Lower lobe of right lung (tissue), 2 donors: Measurements from ENCODE around the gene MRTFA. TPM values are rescaled to one million over a fixed set of nuclear protein-coding genes. Genes with fewer than 3 reads are reported as not detected.
"Not testable (repeated sequence)": the region's sequence is repeated elsewhere in the genome, so short reads cannot be mapped to it uniquely, and the experiment has no call there.

ENCODE experiments used
- ATAC-seq, 2 donors: fragments of 200-7000 bp; cut with Tn5 transposase; one replicate each; pipeline ENCODE4 v1.9.1; 2020 to 2022; ENCODE audit warnings: mild to moderate bottlenecking in 2 of 2, moderate library complexity in 2 of 2
- DNase-seq: peaks from one replicate; pipeline ENCODE4 v3.0.0-alpha.2; 2020
- H3K27ac ChIP-seq: fragments of 200-600 bp; one replicate; pipeline ENCODE4 v1.8.0; 2022
- H3K27me3 ChIP-seq: fragments of 200-600 bp; one replicate; pipeline ENCODE4 v1.8.0; 2022; ENCODE audit warnings: low read depth
- H3K36me3 ChIP-seq: fragments of 200-600 bp; one replicate; pipeline ENCODE4 v1.8.0; 2022; ENCODE audit warnings: mild to moderate bottlenecking
- H3K4me1 ChIP-seq: fragments of 200-600 bp; one replicate; pipeline ENCODE4 v1.8.0; 2022
- H3K4me3 ChIP-seq: fragments of 200-600 bp; one replicate; pipeline ENCODE4 v1.8.0; 2022; ENCODE audit warnings: mild to moderate bottlenecking
- H3K9me3 ChIP-seq: fragments of 200-600 bp; one replicate; pipeline ENCODE4 v1.8.0; 2022
- intact Hi-C: fragments of 100-400 bp; cut with DNase I; formaldehyde crosslinking; loops from one replicate; pipeline ENCODE4 v1.11.0; 2022
- total RNA-seq: library from RNA; stranded (reverse); fragmentation: NEBNext Ultra II Directional; extraction: Animal tissue kit (Norgen Biotek cat#: 25700); gene quantifications from one replicate; pipeline ENCODE4 v1.2.1, GENCODE V29; 2021
- TF ChIP-seq, protein P1 (sequence below): fragments of 200-600 bp; IDR thresholded peaks from one replicate; pipeline ENCODE4 v1.8.0; 2022; ENCODE audit warnings: antibody characterized with exemption, mild to moderate bottlenecking
- donor health status: DM: no; HTN: yes; CAD: no; lungs with severe emphysema.

Gene MRTFA
- total RNA-seq, 1 donor from 2014 or later: 54.2 TPM

DNA sequence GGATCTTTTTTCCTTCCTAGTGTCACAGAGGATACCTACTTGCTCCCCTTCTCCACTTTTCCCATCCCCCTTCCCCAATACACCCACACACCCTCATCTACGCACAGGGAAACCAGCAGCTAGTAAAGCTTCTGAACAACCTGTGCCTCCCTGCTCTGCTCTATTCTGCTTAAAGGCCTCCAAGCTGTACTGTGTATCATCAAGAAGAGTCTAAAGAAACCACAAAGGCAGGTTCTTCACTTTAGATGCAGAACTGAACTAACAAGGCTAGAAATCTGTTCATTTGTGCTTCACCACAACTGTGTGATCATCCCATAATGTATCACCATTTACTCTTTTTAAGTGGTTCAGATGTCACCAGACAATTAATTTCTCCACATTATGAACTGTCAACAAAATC is 133.6 kb downstream of the MRTFA start:
- H3K4me1 ChIP-seq: peaks cover 37% of the 10 kb centered on the region
- ATAC-seq (no peak), DNase-seq (no peak)
- H3K27me3 ChIP-seq: no peaks in the 10 kb centered on the region
- H3K27ac ChIP-seq: no peak overlapping the region
- no peak overlapping the region for H3K4me3 ChIP-seq
- no peaks in the 10 kb centered on the region for H3K36me3 ChIP-seq
- H3K9me3 ChIP-seq: no peaks in the 10 kb centered on the region
- intact Hi-C loops: no loop called here
- TF ChIP-seq, protein P1, sequence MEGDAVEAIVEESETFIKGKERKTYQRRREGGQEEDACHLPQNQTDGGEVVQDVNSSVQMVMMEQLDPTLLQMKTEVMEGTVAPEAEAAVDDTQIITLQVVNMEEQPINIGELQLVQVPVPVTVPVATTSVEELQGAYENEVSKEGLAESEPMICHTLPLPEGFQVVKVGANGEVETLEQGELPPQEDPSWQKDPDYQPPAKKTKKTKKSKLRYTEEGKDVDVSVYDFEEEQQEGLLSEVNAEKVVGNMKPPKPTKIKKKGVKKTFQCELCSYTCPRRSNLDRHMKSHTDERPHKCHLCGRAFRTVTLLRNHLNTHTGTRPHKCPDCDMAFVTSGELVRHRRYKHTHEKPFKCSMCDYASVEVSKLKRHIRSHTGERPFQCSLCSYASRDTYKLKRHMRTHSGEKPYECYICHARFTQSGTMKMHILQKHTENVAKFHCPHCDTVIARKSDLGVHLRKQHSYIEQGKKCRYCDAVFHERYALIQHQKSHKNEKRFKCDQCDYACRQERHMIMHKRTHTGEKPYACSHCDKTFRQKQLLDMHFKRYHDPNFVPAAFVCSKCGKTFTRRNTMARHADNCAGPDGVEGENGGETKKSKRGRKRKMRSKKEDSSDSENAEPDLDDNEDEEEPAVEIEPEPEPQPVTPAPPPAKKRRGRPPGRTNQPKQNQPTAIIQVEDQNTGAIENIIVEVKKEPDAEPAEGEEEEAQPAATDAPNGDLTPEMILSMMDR: no peak

DNA sequence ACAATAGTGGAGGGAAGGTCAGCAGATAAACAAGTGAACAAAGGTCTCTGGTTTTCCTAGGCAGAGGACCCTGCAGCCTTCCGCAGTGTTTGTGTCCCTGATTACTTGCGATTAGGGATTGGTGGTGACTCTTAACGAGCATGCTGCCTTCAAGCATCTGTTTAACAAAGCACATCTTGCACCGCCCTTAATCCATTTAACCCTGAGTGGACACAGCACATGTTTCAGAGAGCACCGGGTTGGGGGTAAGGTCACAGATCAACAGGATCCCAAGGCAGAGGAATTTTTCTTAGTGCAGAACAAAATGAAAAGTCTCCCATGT is 136.1 kb downstream of the MRTFA start:
- H3K9me3 ChIP-seq, H3K27me3 ChIP-seq, H3K36me3 ChIP-seq, H3K27ac ChIP-seq, ATAC-seq, H3K4me3 ChIP-seq, intact Hi-C loops, DNase-seq: not testable (repeated sequence)
- peaks cover 38% of the 10 kb centered on the region for H3K4me1 ChIP-seq

GRCh38 chr22:40499209-40499623 is 137.3 kb downstream of the MRTFA start:
- TF ChIP-seq, protein P1: no peak
- H3K4me3 ChIP-seq: no peak overlapping the region
- H3K27ac ChIP-seq: peak overlapping the region; percentile 12
- DNase-seq (no peak), ATAC-seq (peak; percentile 84 to 96)
- no peaks in the 10 kb centered on the region for H3K36me3 ChIP-seq
- no peaks in the 10 kb centered on the region for H3K27me3 ChIP-seq
- no peaks in the 10 kb centered on the region for H3K9me3 ChIP-seq
- peaks cover 37% of the 10 kb centered on the region for H3K4me1 ChIP-seq
- intact Hi-C loops: no loop called here

GRCh38 chr22:40498420-40499208 is 137.9 kb downstream of the MRTFA start:
- intact Hi-C loops: no loop called here
- Histone ChIP-seq H3K27ac (peak overlapping the region; percentile 12), H3K9me3 (no peaks in the 10 kb centered on the region), H3K27me3 (no peaks in the 10 kb centered on the region), H3K36me3 (no peaks in the 10 kb centered on the region), H3K4me3 (no peak overlapping the region), H3K4me1 (peaks cover 39% of the 10 kb centered on the region)
- DNase-seq (no peak), ATAC-seq (peak; percentile 64 to 89)
- TF ChIP-seq, protein P1: no peak

- peaks cover 55% of the 10 kb centered on the region for H3K4me1 ChIP-seq
- H3K27me3 ChIP-seq: no peaks in the 10 kb centered on the region
- no peak overlapping the region for H3K4me3 ChIP-seq
- DNase-seq (no peak), ATAC-seq (no peak)
- intact Hi-C loops: no loop called here
- H3K36me3 ChIP-seq: no peaks in the 10 kb centered on the region
- peak overlapping the region; percentile 60 for H3K27ac ChIP-seq
- TF ChIP-seq, protein P1: no peak
- no peaks in the 10 kb centered on the region for H3K9me3 ChIP-seq
Measured at GRCh38 chr22:40493441-40493840, 143.1 kb downstream of the MRTFA start.

- Histone ChIP-seq H3K27me3 (no peaks in the 10 kb centered on the region), H3K4me3 (no peak overlapping the region), H3K9me3 (no peaks in the 10 kb centered on the region), H3K27ac (peak overlapping the region; percentile 60), H3K4me1 (peaks cover 53% of the 10 kb centered on the region), H3K36me3 (no peaks in the 10 kb centered on the region)
- peak; percentile 87 to 96 for ATAC-seq
- DNase-seq: no peak
- intact Hi-C loops: no loop called here
- TF ChIP-seq, protein P1: no peak
Measured at GRCh38 chr22:40491990-40492631, 144.4 kb downstream of the MRTFA start.
